ENCODE measurements around the gene BMP6. TPM values are rescaled to one million over a fixed set of nuclear protein-coding genes. Genes with fewer than 3 reads are reported as not detected.

BMP6 gene
- total and polyA plus RNA-seq, 2 donors (not counting 3 experiments of a cell fraction or from before 2014, with no cell fraction given): 221 to 276 TPM

- Histone ChIP-seq H3K9ac (replicated peaks; ENCODE audit: extremely low read depth, insufficient read depth, low read length) (peak overlapping the region; percentile 64), H3K4me3 (replicated peaks in 1 of 3; ENCODE audit: insufficient read depth in 1 of 3, low read depth in 1 of 3, low read length in 3 of 3) (peak overlapping the region in 2 of 3 experiments; percentile 0 to 6), H3K27me3 (ENCODE audit: control insufficient read depth in 2 of 2, insufficient read depth in 2 of 2, low read length in 2 of 2) (no peaks in the 10 kb centered on the region), H3K36me3 (ENCODE audit: control insufficient read depth in 2 of 2, extremely low read depth in 1 of 2, insufficient read depth in 2 of 2, low read length in 2 of 2) (peaks cover 60 to 75% of the 10 kb centered on the region in 2 experiments), H2AFZ (ENCODE audit: low read depth, low read length) (no peak overlapping the region), H3K79me2 (ENCODE audit: control insufficient read depth, insufficient read depth, low read length) (peaks cover 100% of the 10 kb centered on the region), H4K20me1 (replicated peaks; ENCODE audit: control insufficient read depth, extremely low read depth, insufficient read depth, low read length) (no peaks in the 10 kb centered on the region), H3K4me2 (ENCODE audit: insufficient read depth, low read length) (peak overlapping the region; percentile 72), H3K4me1 (ENCODE audit: control insufficient read depth, extremely low read depth, insufficient read depth, low read length) (peaks cover 81% of the 10 kb centered on the region), H3K9me3 (replicated peaks; ENCODE audit: control insufficient read depth, insufficient read depth, low read length) (no peaks in the 10 kb centered on the region), H3K27ac (ENCODE audit: insufficient read depth, low read depth, low read length) (peak overlapping the region; percentile 94), H3K9me1 (replicated peaks; ENCODE audit: control insufficient read depth, extremely low read depth, insufficient read depth, low read length) (no peaks in the 10 kb centered on the region)
- CTCF ChIA-PET: interaction anchor here (1.3 to 2.8 kb wide), 4 partner anchors 87 to 182 kb away, joined by 4 to 25 read pairs (median 11); no protein-coding TSS in a partner anchor
- dilution Hi-C loops (cut with MboI; ENCODE audit: extremely low pct_ligation_motif_present, low sequenced_read_pairs) (no loop called here), intact Hi-C loops (cut with micrococcal nuclease) (loop anchor here (10.0 kb wide), 1 partner anchor 310 kb away; no protein-coding TSS in a partner anchor)
- DNase-seq (ENCODE audit: low read depth, low spot score) (peak; percentile 46), FAIRE-seq (peak; percentile 67)
- BruUV-seq (replicated peaks): no TSS peak
- no peak for TF ChIP-seq EZH2 (IDR thresholded peaks at IDR 0.05; ENCODE audit: borderline replicate concordance, low read depth, low read length, severe bottlenecking)
- no peak for TF ChIP-seq FOS (IDR thresholded peaks at IDR 0.05; ENCODE audit: borderline replicate concordance, insufficient read depth, low read length)
- TF ChIP-seq, protein P1, sequence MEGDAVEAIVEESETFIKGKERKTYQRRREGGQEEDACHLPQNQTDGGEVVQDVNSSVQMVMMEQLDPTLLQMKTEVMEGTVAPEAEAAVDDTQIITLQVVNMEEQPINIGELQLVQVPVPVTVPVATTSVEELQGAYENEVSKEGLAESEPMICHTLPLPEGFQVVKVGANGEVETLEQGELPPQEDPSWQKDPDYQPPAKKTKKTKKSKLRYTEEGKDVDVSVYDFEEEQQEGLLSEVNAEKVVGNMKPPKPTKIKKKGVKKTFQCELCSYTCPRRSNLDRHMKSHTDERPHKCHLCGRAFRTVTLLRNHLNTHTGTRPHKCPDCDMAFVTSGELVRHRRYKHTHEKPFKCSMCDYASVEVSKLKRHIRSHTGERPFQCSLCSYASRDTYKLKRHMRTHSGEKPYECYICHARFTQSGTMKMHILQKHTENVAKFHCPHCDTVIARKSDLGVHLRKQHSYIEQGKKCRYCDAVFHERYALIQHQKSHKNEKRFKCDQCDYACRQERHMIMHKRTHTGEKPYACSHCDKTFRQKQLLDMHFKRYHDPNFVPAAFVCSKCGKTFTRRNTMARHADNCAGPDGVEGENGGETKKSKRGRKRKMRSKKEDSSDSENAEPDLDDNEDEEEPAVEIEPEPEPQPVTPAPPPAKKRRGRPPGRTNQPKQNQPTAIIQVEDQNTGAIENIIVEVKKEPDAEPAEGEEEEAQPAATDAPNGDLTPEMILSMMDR (IDR thresholded peaks at IDR 0.05; ENCODE audit: extremely low read depth in 1 of 2, insufficient read depth in 1 of 2, low read depth in 1 of 2, low read length in 2 of 2): no peak
- TF ChIP-seq MYC (IDR thresholded peaks at IDR 0.05; ENCODE audit: low read depth, low read length): no peak
- TF ChIP-seq POLR2AphosphoS5 (IDR thresholded peaks at IDR 0.05; ENCODE audit: insufficient read depth, low read depth, low read length): no peak
- no peak for TF ChIP-seq JUN (IDR thresholded peaks at IDR 0.05; ENCODE audit: borderline replicate concordance, insufficient read depth, insufficient read length, low read depth)
- peak; percentile 74 for TF ChIP-seq POLR2A (IDR thresholded peaks at IDR 0.05; ENCODE audit: low read depth, low read length)
- POLR2A ChIA-PET: interaction anchor here (1.0 to 3.1 kb wide), 4 partner anchors 10 to 95 kb away, joined by 5 to 15 read pairs (median 8); no protein-coding TSS in a partner anchor
Measured at GRCh38 chr6:7904654-7905319, 178.9 kb downstream of the BMP6 start.

Data from endothelial cell of umbilical vein (primary cell).